ENCODE results near the gene NNT. TPM values are rescaled to one million over a fixed set of nuclear protein-coding genes. Genes with fewer than 3 reads are reported as not detected.

NNT gene
- total RNA-seq = 29.9 and 54.8 TPM in 2 replicates

GRCh38 chr5:43602461-43603343 is at the start of gene NNT:
TSS of gene NNT (plus strand) at chr5:43603180. CDS start at chr5:43609196, 6,016 bp downstream.

DNA sequence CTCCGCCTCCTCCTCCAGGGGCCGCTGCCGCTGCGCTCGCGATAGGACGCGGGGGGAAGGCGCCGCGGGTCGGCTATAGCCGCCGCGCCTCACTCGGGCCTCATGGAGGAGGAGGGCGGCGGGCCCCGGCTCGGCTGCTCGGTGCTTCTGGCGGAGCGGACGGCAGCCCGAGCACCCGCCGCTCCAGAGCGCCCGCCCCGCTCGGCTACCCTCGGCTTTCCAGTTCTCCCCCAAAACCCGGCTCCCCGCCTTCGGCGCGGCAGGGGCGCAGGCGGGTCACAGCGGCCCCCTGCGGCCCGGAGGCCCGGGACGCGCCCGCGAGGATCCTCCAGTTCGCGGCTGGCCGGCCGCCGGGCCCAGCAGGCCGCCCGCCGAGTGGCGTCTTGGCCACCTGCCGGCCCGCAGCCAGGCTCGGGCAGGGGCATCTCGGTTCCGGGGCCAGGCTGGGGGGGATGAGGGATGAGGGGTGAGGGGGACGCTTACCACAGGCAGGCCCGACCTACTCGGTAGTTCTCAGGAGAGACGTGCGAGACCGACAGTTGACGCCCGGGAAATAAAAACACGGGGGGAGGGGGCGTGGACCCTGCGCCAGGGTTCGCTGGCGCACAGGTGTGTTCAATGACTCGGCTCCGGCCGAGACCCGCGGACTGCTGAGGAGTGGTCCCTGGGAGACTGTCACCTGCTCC is 46.0 kb upstream of the NNT start, which contains the start of gene PAIP1:
Gene PAIP1 (minus strand): TSS at position 221 of the 686 bp plus-strand sequence. CDS start 231 bp downstream, outside the sequence.

Other genes starting within 250 kb of the NNT start
- 1.3 and 3.1 TPM in 2 replicates for gene CCL28, start 190.8 kb upstream of the NNT start, total RNA-seq
- 3.7 and 11.6 TPM in 2 replicates for gene TMEM267, start 119.3 kb upstream of the NNT start, total RNA-seq
- 0.58 and 1.4 TPM in 2 replicates for gene C5orf34, start 88.0 kb upstream of the NNT start, total RNA-seq
- gene PAIP1, start 46.1 kb upstream of the NNT start, total RNA-seq = 70.7 and 88.1 TPM in 2 replicates